Right atrium auricular region (tissue), 2 donors: Measurements from ENCODE around the gene ETFA. TPM values are rescaled to one million over a fixed set of nuclear protein-coding genes. Genes with fewer than 3 reads are reported as not detected.

Experiments used
- DNase-seq: peaks from one replicate; pipeline ENCODE4 v3.0.0-alpha.2; 2019; ENCODE audit warnings: low spot score
- H3K27ac ChIP-seq, 2 donors: fragments of 200-600 bp; sonication (generic); 1 replicate in 1 of 2; 2 replicates in 1 of 2; pipeline ENCODE4 v1.5.1; 2016 to 2019
- H3K27me3 ChIP-seq, 2 donors: fragments of 200-600 bp; sonication (generic); one replicate each; pipeline versions ENCODE4 v1.5.1 to v1.6.0; 2017 to 2019
- H3K36me3 ChIP-seq: fragments of 200-600 bp; sonication (generic); one replicate; pipeline ENCODE4 v1.5.1; 2016
- H3K4me1 ChIP-seq, 2 donors: fragments of 200-600 bp; sonication (generic); one replicate each; pipeline versions ENCODE4 v1.5.1 to v1.6.0; 2017 to 2019
- H3K4me3 ChIP-seq, 2 donors: fragments of 200-600 bp; sonication (generic); 1 replicate in 1 of 2; 2 replicates in 1 of 2; pipeline ENCODE4 v1.5.1; 2017 to 2019; ENCODE audit warnings: mild to moderate bottlenecking in 1 of 2, moderate library complexity in 1 of 2
- H3K9me3 ChIP-seq, 2 donors: fragments of 200-600 bp; sonication (generic); one replicate each; pipeline ENCODE4 v1.5.1; 2019
- total RNA-seq, 2 donors: library from RNA; depleted of rRNA; stranded (reverse); fragments of >200 nt; gene quantifications; one replicate each; pipeline ENCODE4 v1.1.0, GENCODE V29; 2016
- TF ChIP-seq, protein P1 (sequence below), 2 donors: fragments of 200-600 bp; sonication (generic); IDR thresholded peaks; one replicate each; pipeline ENCODE4 v1.5.1; 2019; ENCODE audit warnings: antibody characterized with exemption in 2 of 2

The ETFA gene
- total RNA-seq, 2 donors from 2014 or later, result 109 to 186 TPM

DNA sequence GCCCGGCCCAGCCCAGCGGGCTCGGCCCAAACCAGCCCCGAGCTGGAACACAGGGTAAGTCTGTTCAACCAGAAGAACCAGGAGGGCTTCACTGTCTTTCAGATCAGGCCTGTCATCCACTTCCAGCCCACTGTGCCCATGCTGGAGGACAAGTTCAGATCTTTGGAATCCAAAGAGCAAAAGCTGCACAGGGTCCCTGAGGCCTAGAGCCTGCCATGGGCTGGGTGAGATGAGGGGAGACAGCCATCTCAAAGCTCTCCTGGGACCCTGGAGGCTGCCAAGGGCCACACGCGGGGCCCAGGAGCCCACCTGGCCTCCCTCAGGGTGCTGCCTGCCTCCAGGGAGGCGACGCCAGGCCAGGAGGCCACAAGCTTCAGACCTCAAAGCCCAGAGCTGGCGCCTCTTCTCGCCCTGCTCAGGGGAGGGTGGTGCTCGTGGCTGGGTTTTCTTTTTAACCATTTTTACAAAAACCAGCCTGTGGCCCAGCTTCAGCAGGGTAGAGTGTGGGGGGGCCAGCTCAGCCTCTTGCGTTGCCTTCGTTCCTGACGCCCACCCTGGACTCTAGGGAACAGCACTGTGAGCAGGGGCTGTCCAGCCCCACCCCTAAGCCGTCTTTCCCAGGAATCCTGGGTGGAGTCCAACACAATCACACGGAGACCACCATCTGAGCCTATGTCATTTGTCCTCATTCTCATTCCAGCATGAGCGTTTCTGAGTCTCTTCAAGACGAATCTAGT is 107.0 kb downstream of the ETFA start:
- Histone ChIP-seq H3K4me3 (no peak overlapping the region), H3K27ac (no peak overlapping the region), H3K36me3 (no peaks in the 10 kb centered on the region), H3K9me3 (no peaks in the 10 kb centered on the region), H3K27me3 (no peaks in the 10 kb centered on the region), H3K4me1 (peaks cover 0 to 10% of the 10 kb centered on the region in 2 donors)
- TF ChIP-seq, protein P1, sequence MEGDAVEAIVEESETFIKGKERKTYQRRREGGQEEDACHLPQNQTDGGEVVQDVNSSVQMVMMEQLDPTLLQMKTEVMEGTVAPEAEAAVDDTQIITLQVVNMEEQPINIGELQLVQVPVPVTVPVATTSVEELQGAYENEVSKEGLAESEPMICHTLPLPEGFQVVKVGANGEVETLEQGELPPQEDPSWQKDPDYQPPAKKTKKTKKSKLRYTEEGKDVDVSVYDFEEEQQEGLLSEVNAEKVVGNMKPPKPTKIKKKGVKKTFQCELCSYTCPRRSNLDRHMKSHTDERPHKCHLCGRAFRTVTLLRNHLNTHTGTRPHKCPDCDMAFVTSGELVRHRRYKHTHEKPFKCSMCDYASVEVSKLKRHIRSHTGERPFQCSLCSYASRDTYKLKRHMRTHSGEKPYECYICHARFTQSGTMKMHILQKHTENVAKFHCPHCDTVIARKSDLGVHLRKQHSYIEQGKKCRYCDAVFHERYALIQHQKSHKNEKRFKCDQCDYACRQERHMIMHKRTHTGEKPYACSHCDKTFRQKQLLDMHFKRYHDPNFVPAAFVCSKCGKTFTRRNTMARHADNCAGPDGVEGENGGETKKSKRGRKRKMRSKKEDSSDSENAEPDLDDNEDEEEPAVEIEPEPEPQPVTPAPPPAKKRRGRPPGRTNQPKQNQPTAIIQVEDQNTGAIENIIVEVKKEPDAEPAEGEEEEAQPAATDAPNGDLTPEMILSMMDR (IDR thresholded peaks at IDR 0.05), result no peak
- DNase-seq, result no peak

GRCh38 chr15:76203346-76204108 is 107.7 kb downstream of the ETFA start:
- Histone ChIP-seq H3K4me3 (no peak overlapping the region), H3K4me1 (peaks cover 0 to 17% of the 10 kb centered on the region in 2 donors), H3K27ac (no peak overlapping the region), H3K9me3 (no peaks in the 10 kb centered on the region), H3K36me3 (no peaks in the 10 kb centered on the region), H3K27me3 (no peaks in the 10 kb centered on the region)
- TF ChIP-seq, protein P1 (IDR thresholded peaks at IDR 0.05), result no peak
- no peak for DNase-seq

GRCh38 chr15:76201536-76202255 is 109.6 kb downstream of the ETFA start:
- Histone ChIP-seq H3K4me3 (no peak overlapping the region), H3K36me3 (no peaks in the 10 kb centered on the region), H3K27me3 (no peaks in the 10 kb centered on the region), H3K27ac (no peak overlapping the region), H3K9me3 (no peaks in the 10 kb centered on the region), H3K4me1 (peaks cover 0 to 31% of the 10 kb centered on the region in 2 donors)
- TF ChIP-seq, protein P1 (IDR thresholded peaks at IDR 0.05), result no peak
- DNase-seq, result no peak

DNA sequence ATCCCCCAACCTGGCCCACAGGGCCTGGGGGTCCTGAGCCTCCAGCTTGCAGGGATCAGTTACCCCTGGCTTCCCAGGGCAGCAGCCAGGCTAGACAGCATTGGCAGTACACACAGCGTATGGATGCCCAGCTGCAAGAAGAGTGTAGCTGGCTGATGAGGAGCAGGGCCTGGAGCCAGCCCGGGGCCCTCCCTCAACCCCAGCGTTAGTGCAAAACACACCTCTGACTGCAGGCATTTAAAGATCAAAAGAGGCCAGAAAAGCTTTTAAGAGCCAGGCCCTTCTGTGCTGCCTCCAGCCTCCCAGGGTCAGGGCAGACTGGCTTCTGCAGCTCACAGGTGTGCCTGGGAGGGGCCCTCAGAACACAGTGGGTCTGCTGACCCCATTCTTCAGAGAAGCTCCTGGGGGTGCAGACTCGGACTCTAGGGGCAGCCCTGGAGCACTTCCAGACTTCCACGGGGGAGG is 110.6 kb downstream of the ETFA start:
- H3K4me1 ChIP-seq, result peaks cover 0 to 37% of the 10 kb centered on the region in 2 donors
- H3K27me3 ChIP-seq, result no peaks in the 10 kb centered on the region
- no peak for DNase-seq
- H3K4me3 ChIP-seq, result no peak overlapping the region
- H3K9me3 ChIP-seq, result no peaks in the 10 kb centered on the region
- no peak overlapping the region for H3K27ac ChIP-seq
- no peaks in the 10 kb centered on the region for H3K36me3 ChIP-seq
- TF ChIP-seq, protein P1 (IDR thresholded peaks at IDR 0.05), result no peak

DNA sequence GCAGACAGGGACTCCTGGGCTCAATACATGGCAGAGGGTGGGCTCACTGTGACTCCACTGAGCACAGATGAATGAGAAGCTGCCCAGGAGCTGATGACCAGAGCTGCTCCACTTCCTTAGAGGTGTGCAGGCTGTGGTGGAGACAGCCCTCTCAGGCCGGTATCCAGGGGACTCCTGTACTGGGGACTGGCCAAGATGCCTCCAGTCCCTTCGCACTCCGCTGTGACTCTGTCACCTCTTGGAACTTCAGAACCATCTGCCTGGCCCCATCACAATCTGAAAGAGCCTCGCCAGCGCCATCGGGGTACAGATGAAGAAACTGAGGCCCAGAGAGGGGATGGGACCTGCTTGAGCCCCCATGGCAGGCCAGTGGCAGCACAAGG is 111.2 kb downstream of the ETFA start:
- H3K4me3 ChIP-seq, result no peak overlapping the region
- H3K9me3 ChIP-seq, result no peaks in the 10 kb centered on the region
- TF ChIP-seq, protein P1 (IDR thresholded peaks at IDR 0.05), result no peak
- DNase-seq, result no peak
- peaks cover 0 to 39% of the 10 kb centered on the region in 2 donors for H3K4me1 ChIP-seq
- H3K27ac ChIP-seq, result peak overlapping the region in 1 of 2 donors; percentile 63
- H3K36me3 ChIP-seq, result no peaks in the 10 kb centered on the region
- no peaks in the 10 kb centered on the region for H3K27me3 ChIP-seq
